HG02571 (cell line): Measurements from ENCODE around the gene C2orf49.

Source experiments
- ATAC-seq: cut with Tn5 transposase; IDR thresholded peaks from one replicate; pipeline ENCODE4 v1.9.1; 2021; ENCODE audit warnings: mild to moderate bottlenecking, moderate library complexity; ENCODE audit not compliant: unreplicated experiment

Gene C2orf49

GRCh38 chr2:105358593-105358992, 21.3 kb downstream of the C2orf49 start:
- ATAC-seq = no peak

GRCh38 chr2:105361102-105361889, 24.0 kb downstream of the C2orf49 start:
- no peak for ATAC-seq

- ATAC-seq = no peak
Observed at GRCh38 chr2:105362862-105363591, 25.7 kb downstream of the C2orf49 start.

- no peak for ATAC-seq
Observed at GRCh38 chr2:105364436-105365139, 27.2 kb downstream of the C2orf49 start.

- no peak for ATAC-seq
Observed at GRCh38 chr2:105365206-105365605, 27.9 kb downstream of the C2orf49 start.

GRCh38 chr2:105368759-105369408, 31.5 kb downstream of the C2orf49 start:
- no peak for ATAC-seq

GRCh38 chr2:105369777-105370690, 32.7 kb downstream of the C2orf49 start:
- ATAC-seq = peak; percentile 85

GRCh38 chr2:105371156-105371555, 33.8 kb downstream of the C2orf49 start:
- no peak for ATAC-seq

GRCh38 chr2:105371810-105372209, 34.5 kb downstream of the C2orf49 start:
- no peak for ATAC-seq

GRCh38 chr2:105373344-105373781, 36.0 kb downstream of the C2orf49 start:
- ATAC-seq = no peak

GRCh38 chr2:105373895-105374401, 36.6 kb downstream of the C2orf49 start:
- peak; percentile 68 for ATAC-seq

GRCh38 chr2:105375001-105375561, 37.7 kb downstream of the C2orf49 start:
- ATAC-seq = no peak

GRCh38 chr2:105376010-105376409, 38.7 kb downstream of the C2orf49 start:
- ATAC-seq = no peak

GRCh38 chr2:105376789-105377240, 39.5 kb downstream of the C2orf49 start:
- no peak for ATAC-seq

- no peak for ATAC-seq
Observed at GRCh38 chr2:105377871-105378270, 40.5 kb downstream of the C2orf49 start.

- ATAC-seq = no peak
Observed at GRCh38 chr2:105378276-105378840, 41.0 kb downstream of the C2orf49 start.

GRCh38 chr2:105378921-105379383, 41.6 kb downstream of the C2orf49 start:
- no peak for ATAC-seq

GRCh38 chr2:105379741-105380186, 42.4 kb downstream of the C2orf49 start:
- ATAC-seq = no peak
